ENCODE measurements around the gene NSMCE4A.

DNA sequence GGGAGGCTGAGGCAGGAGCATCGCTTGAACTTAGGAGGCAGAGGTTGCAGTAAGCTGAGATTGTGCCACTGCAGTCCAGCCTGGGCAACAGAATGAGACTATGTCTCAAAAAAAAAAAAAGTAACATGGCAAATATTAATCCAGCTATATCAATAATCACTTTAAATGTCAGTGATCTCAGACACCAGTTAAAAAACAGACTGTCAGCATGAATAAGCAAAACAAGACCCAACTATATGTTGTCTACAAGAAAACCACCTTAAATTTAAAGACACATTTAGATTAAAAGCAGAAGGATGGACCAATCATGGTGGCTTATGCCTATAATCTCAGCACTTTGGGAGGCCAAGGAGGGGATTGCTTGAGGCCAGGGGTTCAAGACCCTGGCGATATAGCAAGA, 38.7 kb downstream of the NSMCE4A start:
- no peak for TF ChIP-seq EZH2 (IDR thresholded peaks at IDR 0.05; ENCODE audit: borderline replicate concordance, insufficient read depth, low read depth, low read length, poor library complexity, severe bottlenecking)
- TF ChIP-seq, protein P1, sequence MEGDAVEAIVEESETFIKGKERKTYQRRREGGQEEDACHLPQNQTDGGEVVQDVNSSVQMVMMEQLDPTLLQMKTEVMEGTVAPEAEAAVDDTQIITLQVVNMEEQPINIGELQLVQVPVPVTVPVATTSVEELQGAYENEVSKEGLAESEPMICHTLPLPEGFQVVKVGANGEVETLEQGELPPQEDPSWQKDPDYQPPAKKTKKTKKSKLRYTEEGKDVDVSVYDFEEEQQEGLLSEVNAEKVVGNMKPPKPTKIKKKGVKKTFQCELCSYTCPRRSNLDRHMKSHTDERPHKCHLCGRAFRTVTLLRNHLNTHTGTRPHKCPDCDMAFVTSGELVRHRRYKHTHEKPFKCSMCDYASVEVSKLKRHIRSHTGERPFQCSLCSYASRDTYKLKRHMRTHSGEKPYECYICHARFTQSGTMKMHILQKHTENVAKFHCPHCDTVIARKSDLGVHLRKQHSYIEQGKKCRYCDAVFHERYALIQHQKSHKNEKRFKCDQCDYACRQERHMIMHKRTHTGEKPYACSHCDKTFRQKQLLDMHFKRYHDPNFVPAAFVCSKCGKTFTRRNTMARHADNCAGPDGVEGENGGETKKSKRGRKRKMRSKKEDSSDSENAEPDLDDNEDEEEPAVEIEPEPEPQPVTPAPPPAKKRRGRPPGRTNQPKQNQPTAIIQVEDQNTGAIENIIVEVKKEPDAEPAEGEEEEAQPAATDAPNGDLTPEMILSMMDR (IDR thresholded peaks at IDR 0.05) = no peak

Measured in B cell (primary cell).